Lung (tissue), 12 donors: ENCODE data around the gene H1-8. TPM values are rescaled to one million over a fixed set of nuclear protein-coding genes. Genes with fewer than 3 reads are reported as not detected.
"Not testable (repeated sequence)": the region's sequence is repeated elsewhere in the genome, so short reads cannot be mapped to it uniquely, and the experiment has no call there.

Experiments
- ATAC-seq: fragments of 200-7000 bp; cut with Tn5 transposase; one replicate; pipeline ENCODE4 v1.9.1; 2020; ENCODE audit warnings: moderate number of reproducible peaks; ENCODE audit not compliant: insufficient read depth, low FRiP score
- DNase-seq, 3 donors: peaks; one replicate each; pipeline ENCODE4 v3.0.0-alpha.2; 2013 to 2017
- H3K27ac ChIP-seq, 2 donors: one replicate each; pipeline ENCODE4 v1.5.1; 2013; ENCODE audit warnings: mild to moderate bottlenecking in 2 of 2, moderate library complexity in 2 of 2, control low read depth in 1 of 2, inconsistent platforms in 1 of 2, low read depth in 1 of 2, low read length in 1 of 2
- H3K27me3 ChIP-seq, 3 donors: one replicate each; pipeline ENCODE4 v1.5.1; 2013; ENCODE audit warnings: low read length in 2 of 3; ENCODE audit not compliant: control insufficient read depth in 3 of 3, insufficient read depth in 3 of 3
- H3K36me3 ChIP-seq, 4 donors: one replicate each; pipeline ENCODE4 v1.5.1; 2013; ENCODE audit warnings: low read length in 4 of 4, mild to moderate bottlenecking in 1 of 4, moderate library complexity in 1 of 4; ENCODE audit not compliant: control insufficient read depth in 4 of 4, insufficient read depth in 4 of 4
- H3K4me1 ChIP-seq, 5 donors: one replicate each; pipeline ENCODE4 v1.5.1; 2013; ENCODE audit warnings: low read length in 5 of 5, mild to moderate bottlenecking in 2 of 5, moderate library complexity in 1 of 5; ENCODE audit not compliant: control insufficient read depth in 5 of 5, insufficient read depth in 5 of 5
- H3K4me3 ChIP-seq: one replicate; pipeline ENCODE4 v1.5.1; 2013; ENCODE audit warnings: mild to moderate bottlenecking, control low read depth, moderate library complexity
- H3K9ac ChIP-seq, 2 donors: one replicate each; pipeline ENCODE4 v1.5.1; 2013; ENCODE audit warnings: low read length in 2 of 2, control low read depth in 1 of 2; ENCODE audit not compliant: insufficient read depth in 1 of 2
- H3K9me3 ChIP-seq, 4 donors: one replicate each; pipeline ENCODE4 v1.5.1; 2013; ENCODE audit warnings: low read length in 3 of 4, mild to moderate bottlenecking in 1 of 4, moderate library complexity in 1 of 4; ENCODE audit not compliant: control insufficient read depth in 4 of 4, insufficient read depth in 3 of 4
- WGBS, 2 donors: extraction: QIAGEN DNeasy Blood & Tissue Kit; methylation state at CpG; one replicate each; pipeline ENCODE4 v1.1.7; 2013; 5-methylcytosine and 5-hydroxymethylcytosine counted together
- polyA plus RNA-seq, 2 donors: library from polyadenylated mRNA; stranded (reverse); fragments of 200-250 nt; gene quantifications; one replicate each; pipeline ENCODE4 v1.2.1, GENCODE V29; 2013
- total RNA-seq, 2 donors: library from RNA; depleted of rRNA in 1 of 2; stranded (reverse); fragments of >200 nt in 1 of 2; gene quantifications; one replicate each; pipeline ENCODE4 v1.2.1, GENCODE V29; 2014 to 2021
- TF ChIP-seq, protein P1 (sequence below): IDR thresholded peaks from 2 replicates; pipeline ENCODE4 v1.5.1; 2012; ENCODE audit warnings: mild to moderate bottlenecking; ENCODE audit errors: control extremely low read depth, extremely low read depth
- donor health status: control.
- donor health status: control.
- donor health status: Bipolar disorder and iron deficiency.
- donor health status: healthy.
- donor health status: DM: yes; HTN: yes; CAD: no.

H1-8 gene
- total and polyA plus RNA-seq, 4 donors = not detected

DNA sequence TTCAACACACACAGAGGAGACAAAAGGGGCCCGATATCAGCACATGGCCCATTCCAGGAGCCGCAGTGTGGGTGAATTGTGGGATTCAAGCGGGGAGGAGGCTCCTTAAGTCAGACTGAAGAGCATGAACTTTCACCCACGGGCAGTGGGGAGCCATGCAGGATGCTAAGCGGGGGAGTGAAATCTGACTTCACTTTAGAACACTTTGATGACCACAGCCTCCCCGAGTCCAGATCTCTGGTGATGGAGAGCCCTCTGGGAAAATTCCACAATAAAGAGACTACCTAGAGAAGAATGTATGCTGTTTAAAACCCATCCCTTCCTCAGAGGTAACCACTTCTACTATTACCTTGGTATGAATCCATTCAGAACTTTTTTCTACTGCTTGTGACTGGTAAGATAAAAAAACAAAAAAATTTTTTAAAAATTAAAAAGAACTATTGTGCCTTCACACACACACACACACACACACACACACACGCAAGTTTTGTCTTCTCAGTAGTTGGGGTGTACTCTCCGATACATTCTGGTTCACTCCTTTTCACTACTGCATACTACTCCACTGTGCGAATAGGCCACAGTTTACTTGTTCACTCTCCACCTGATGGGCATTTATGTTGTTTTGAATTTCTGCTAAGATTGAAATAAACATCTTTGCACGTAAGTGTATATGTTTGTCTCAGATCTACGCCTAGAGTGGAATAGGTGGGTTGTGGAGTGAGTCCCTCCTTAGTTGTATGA, 2.0 kb upstream of the H1-8 start:
- Histone ChIP-seq H3K36me3 (no peaks in the 10 kb centered on the region), H3K9ac (no peak overlapping the region), H3K9me3 (no peaks in the 10 kb centered on the region), H3K4me1 (no peaks in the 10 kb centered on the region), H3K27me3 (no peaks in the 10 kb centered on the region), H3K4me3 (no peak overlapping the region), H3K27ac (no peak overlapping the region)
- WGBS, 2 donors = 92% methylated on average over 11 of the region's 11 CpGs
- ATAC-seq (no peak), DNase-seq (no peak)
- TF ChIP-seq, protein P1, sequence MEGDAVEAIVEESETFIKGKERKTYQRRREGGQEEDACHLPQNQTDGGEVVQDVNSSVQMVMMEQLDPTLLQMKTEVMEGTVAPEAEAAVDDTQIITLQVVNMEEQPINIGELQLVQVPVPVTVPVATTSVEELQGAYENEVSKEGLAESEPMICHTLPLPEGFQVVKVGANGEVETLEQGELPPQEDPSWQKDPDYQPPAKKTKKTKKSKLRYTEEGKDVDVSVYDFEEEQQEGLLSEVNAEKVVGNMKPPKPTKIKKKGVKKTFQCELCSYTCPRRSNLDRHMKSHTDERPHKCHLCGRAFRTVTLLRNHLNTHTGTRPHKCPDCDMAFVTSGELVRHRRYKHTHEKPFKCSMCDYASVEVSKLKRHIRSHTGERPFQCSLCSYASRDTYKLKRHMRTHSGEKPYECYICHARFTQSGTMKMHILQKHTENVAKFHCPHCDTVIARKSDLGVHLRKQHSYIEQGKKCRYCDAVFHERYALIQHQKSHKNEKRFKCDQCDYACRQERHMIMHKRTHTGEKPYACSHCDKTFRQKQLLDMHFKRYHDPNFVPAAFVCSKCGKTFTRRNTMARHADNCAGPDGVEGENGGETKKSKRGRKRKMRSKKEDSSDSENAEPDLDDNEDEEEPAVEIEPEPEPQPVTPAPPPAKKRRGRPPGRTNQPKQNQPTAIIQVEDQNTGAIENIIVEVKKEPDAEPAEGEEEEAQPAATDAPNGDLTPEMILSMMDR = no peak

DNA sequence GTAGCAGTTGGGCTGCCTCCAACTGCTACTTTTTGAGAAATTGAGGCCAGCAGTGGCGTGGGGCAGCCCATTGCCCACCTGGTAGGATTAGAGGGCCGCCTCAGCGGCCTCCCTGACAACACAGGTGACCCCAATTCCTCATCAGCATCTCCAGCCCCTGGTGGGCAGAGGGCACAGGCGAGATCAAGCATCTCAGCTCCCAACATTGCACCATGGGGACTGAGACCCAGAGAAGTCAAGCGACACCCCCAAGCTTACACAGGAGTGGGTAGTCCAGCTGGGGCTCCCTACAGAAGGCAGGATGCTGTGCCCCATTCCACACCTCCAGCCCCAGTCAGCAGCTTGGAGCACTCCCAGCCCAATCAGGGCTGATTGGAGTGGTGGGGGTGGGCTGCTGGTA, 228 bp upstream of the H1-8 start:
- H3K4me1 ChIP-seq = no peaks in the 10 kb centered on the region
- no peaks in the 10 kb centered on the region for H3K36me3 ChIP-seq
- H3K9ac ChIP-seq = no peak overlapping the region
- ATAC-seq (no peak), DNase-seq (no peak)
- TF ChIP-seq, protein P1 = no peak
- H3K4me3 ChIP-seq = no peak overlapping the region
- no peaks in the 10 kb centered on the region for H3K27me3 ChIP-seq
- no peak overlapping the region for H3K27ac ChIP-seq
- H3K9me3 ChIP-seq = no peaks in the 10 kb centered on the region
- WGBS, 2 donors = 91 to 97% methylated on average over 5 of the region's 5 CpGs

DNA sequence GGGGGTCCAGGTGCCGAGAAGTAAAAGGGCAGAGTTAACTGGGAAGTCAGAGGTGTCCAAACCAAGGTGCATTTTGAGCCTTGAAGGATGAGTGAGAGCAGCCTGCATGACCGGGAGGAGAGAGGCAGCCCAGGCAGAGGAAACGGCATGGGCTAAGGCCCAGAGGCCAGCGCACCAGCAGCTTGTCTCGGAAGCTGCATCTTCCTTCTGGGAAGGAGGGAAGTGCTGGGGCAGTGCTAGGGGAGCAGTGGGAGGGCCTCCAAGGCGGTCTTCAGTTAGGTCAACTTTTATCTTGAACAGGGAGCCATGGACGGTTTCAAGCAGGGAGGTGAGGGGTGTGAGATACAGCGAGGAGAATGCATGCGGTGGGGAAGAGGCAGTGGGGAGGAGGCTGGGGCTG, 1.0 kb downstream of the H1-8 start:
- no peak for DNase-seq
- no peaks in the 10 kb centered on the region for H3K36me3 ChIP-seq
- H3K4me1 ChIP-seq = no peaks in the 10 kb centered on the region
- 89 to 92% methylated on average over 9 of the region's 9 CpGs for WGBS, 2 donors
- H3K9ac ChIP-seq = no peak overlapping the region
- H3K27ac ChIP-seq = no peak overlapping the region
- H3K4me3 ChIP-seq = no peak overlapping the region
- no peaks in the 10 kb centered on the region for H3K27me3 ChIP-seq
- H3K9me3 ChIP-seq = no peaks in the 10 kb centered on the region
- no peak for ATAC-seq
- TF ChIP-seq, protein P1 = no peak

DNA sequence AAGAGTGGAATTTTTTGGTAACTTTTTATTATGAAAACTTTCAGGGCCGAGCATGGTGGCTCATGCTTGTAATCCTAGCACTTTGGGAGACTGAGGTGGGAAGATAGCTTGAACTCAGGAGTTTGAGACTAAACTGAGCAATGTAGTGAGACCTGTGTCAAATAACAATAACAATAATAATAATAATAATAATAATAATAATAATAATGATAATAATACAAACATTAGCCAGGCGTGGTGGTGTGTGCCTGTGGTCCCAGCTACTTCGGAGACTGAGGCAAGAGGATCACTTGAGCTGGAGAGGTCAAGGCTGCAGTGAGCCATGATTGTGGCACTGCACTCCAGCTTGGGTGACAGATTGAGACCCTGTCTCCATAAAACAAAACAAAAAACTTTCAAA, 3.0 kb downstream of the H1-8 start:
- not testable (repeated sequence) for H3K36me3 ChIP-seq, H3K9ac ChIP-seq, H3K4me3 ChIP-seq, ATAC-seq, H3K27ac ChIP-seq, DNase-seq, H3K4me1 ChIP-seq, H3K27me3 ChIP-seq, H3K9me3 ChIP-seq
- WGBS, 2 donors = 93 to 95% methylated on average over 3 of the region's 3 CpGs
